HEK293 (cell line): ENCODE results near the gene FRS2.

Source experiments
- CTCF ChIA-PET: fragments of 350-600 bp; formaldehyde crosslinking; extraction: SDS; loops from one replicate; lab custom pipeline; 2021; ENCODE audit warnings: antibody characterized with exemption; lab: Yijun Ruan, JAX
- POLR2A ChIA-PET: fragments of 300-600 bp; formaldehyde crosslinking; extraction: SDS; loops from one replicate; lab custom pipeline; 2020; ENCODE audit warnings: antibody characterized with exemption, inconsistent platforms; lab: Yijun Ruan, JAX
- H3K27ac ChIP-seq: fragments of 200-500 bp; sonication (Bioruptor generic); 2 replicates; pipeline ENCODE4 v1.5.1; 2014; ENCODE audit warnings: low read depth, low read length, control low read depth, inconsistent platforms; ENCODE audit errors: extremely low read depth
- H3K36me3 ChIP-seq, 2 experiments: fragments of 200-500 bp in 1 of 2; sonication (Bioruptor generic) in 1 of 2; 1 replicate in 1 of 2; 2 replicates in 1 of 2; pipeline ENCODE4 v1.5.1; 2014 to 2017; ENCODE audit warnings: inconsistent platforms in 2 of 2, low read length in 2 of 2; ENCODE audit not compliant: control insufficient read depth in 2 of 2, insufficient read depth in 1 of 2
- H3K4me1 ChIP-seq: fragments of 200-500 bp; sonication (Bioruptor generic); 2 replicates; pipeline ENCODE4 v1.5.1; 2014; ENCODE audit warnings: mild to moderate bottlenecking, low read length, inconsistent platforms; ENCODE audit not compliant: control insufficient read depth, insufficient read depth
- H3K4me3 ChIP-seq: 2 replicates; pipeline ENCODE4 v1.5.1; 2011; ENCODE audit warnings: low read depth, mild to moderate bottlenecking, control low read depth, low read length, moderate library complexity
- H3K9me3 ChIP-seq: fragments of 200-500 bp; sonication (Bioruptor generic); 2 replicates; pipeline ENCODE4 v1.5.1; 2014; ENCODE audit warnings: low read depth, low read length, inconsistent platforms; ENCODE audit not compliant: control insufficient read depth, insufficient read depth
- ATF2 ChIP-seq: fragments of 450-650 bp; formaldehyde crosslinking; IDR thresholded peaks from 2 replicates; pipeline ENCODE4 v1.5.1; 2016; ENCODE audit warnings: missing biosample characterization, missing genetic modification characterization, low read depth
- EGR2 ChIP-seq: fragments of 450-650 bp; formaldehyde crosslinking; IDR thresholded peaks from 2 replicates; pipeline ENCODE4 v1.5.1; 2016; ENCODE audit warnings: low read depth, missing biosample characterization, missing genetic modification characterization
- ELK4 ChIP-seq: IDR thresholded peaks from 2 replicates; pipeline ENCODE4 v1.6.1; 2011; ENCODE audit warnings: mild to moderate bottlenecking, low read depth, low read length, borderline replicate concordance
- GFI1B ChIP-seq: fragments of 450-650 bp; formaldehyde crosslinking; IDR thresholded peaks from 2 replicates; pipeline ENCODE4 v1.5.1; 2016; ENCODE audit warnings: missing biosample characterization, missing genetic modification characterization
- ZBTB26 ChIP-seq: fragments of 450-650 bp; formaldehyde crosslinking; optimal IDR thresholded peaks from 2 replicates; pipeline ENCODE3; 2016; ENCODE audit warnings: missing biosample characterization, mild to moderate bottlenecking, missing genetic modification characterization
- ZNF214 ChIP-seq: fragments of 450-650 bp; formaldehyde crosslinking; IDR thresholded peaks from 2 replicates; pipeline ENCODE4 v1.5.1; 2017; ENCODE audit warnings: missing biosample characterization, mild to moderate bottlenecking, missing genetic modification characterization, borderline replicate concordance
- ZNF221 ChIP-seq: fragments of 450-650 bp; formaldehyde crosslinking; IDR thresholded peaks from 2 replicates; pipeline ENCODE4 v1.5.1; 2017; ENCODE audit warnings: missing biosample characterization, missing genetic modification characterization, borderline replicate concordance
- ZNF239 ChIP-seq: fragments of 450-650 bp; formaldehyde crosslinking; IDR thresholded peaks from 2 replicates; pipeline ENCODE4 v1.5.1; 2016; ENCODE audit warnings: missing biosample characterization, missing genetic modification characterization
- ZNF280D ChIP-seq: fragments of 450-650 bp; formaldehyde crosslinking; IDR thresholded peaks from 2 replicates; pipeline ENCODE4 v1.5.1; 2016; ENCODE audit warnings: missing biosample characterization, missing genetic modification characterization
- ZNF362 ChIP-seq: fragments of 450-650 bp; formaldehyde crosslinking; IDR thresholded peaks from 2 replicates; pipeline ENCODE4 v1.5.1; 2016; ENCODE audit warnings: missing biosample characterization, missing genetic modification characterization
- ZNF518A ChIP-seq: fragments of 450-650 bp; formaldehyde crosslinking; conservative IDR thresholded peaks from 2 replicates; pipeline ENCODE4 v1.5.1; 2016; ENCODE audit warnings: low read depth, missing biosample characterization, missing genetic modification characterization

The FRS2 gene

GRCh38 chr12:69433653-69434052, 36.5 kb upstream of the FRS2 start (continued):
- no peak for TF ChIP-seq ZNF518A (tag by site-specific recombination)
- no peak for TF ChIP-seq ATF2 (tag by site-specific recombination)
- TF ChIP-seq ZBTB26 (tag by site-specific recombination), result no peak
- TF ChIP-seq ZNF214 (tag by site-specific recombination), result no peak
- TF ChIP-seq GFI1B (tag by site-specific recombination), result no peak
- TF ChIP-seq ZNF221, result no peak
- TF ChIP-seq ZNF280D (tag by site-specific recombination), result no peak

GRCh38 chr12:69435644-69436043, 34.5 kb upstream of the FRS2 start:
- no peaks in the 10 kb centered on the region for H3K9me3 ChIP-seq
- H3K4me1 ChIP-seq, result no peaks in the 10 kb centered on the region
- H3K4me3 ChIP-seq, result no peak overlapping the region
- ChIA-PET POLR2A (no interaction called here), CTCF (interaction anchor here (0.6 kb wide), 1 partner anchor 8 kb away, joined by 3 read pairs; no protein-coding TSS in a partner anchor)
- no peak overlapping the region for H3K27ac ChIP-seq
- TF ChIP-seq ZNF239 (tag by site-specific recombination) (no peak), ZNF362 (tag by site-specific recombination) (no peak), EGR2 (no peak), ELK4 (no peak)
- no peaks in the 10 kb centered on the region for H3K36me3 ChIP-seq
